ENCODE results near the gene SEC24D. TPM values are rescaled to one million over a fixed set of nuclear protein-coding genes. Genes with fewer than 3 reads are reported as not detected.

The SEC24D gene, protein sequence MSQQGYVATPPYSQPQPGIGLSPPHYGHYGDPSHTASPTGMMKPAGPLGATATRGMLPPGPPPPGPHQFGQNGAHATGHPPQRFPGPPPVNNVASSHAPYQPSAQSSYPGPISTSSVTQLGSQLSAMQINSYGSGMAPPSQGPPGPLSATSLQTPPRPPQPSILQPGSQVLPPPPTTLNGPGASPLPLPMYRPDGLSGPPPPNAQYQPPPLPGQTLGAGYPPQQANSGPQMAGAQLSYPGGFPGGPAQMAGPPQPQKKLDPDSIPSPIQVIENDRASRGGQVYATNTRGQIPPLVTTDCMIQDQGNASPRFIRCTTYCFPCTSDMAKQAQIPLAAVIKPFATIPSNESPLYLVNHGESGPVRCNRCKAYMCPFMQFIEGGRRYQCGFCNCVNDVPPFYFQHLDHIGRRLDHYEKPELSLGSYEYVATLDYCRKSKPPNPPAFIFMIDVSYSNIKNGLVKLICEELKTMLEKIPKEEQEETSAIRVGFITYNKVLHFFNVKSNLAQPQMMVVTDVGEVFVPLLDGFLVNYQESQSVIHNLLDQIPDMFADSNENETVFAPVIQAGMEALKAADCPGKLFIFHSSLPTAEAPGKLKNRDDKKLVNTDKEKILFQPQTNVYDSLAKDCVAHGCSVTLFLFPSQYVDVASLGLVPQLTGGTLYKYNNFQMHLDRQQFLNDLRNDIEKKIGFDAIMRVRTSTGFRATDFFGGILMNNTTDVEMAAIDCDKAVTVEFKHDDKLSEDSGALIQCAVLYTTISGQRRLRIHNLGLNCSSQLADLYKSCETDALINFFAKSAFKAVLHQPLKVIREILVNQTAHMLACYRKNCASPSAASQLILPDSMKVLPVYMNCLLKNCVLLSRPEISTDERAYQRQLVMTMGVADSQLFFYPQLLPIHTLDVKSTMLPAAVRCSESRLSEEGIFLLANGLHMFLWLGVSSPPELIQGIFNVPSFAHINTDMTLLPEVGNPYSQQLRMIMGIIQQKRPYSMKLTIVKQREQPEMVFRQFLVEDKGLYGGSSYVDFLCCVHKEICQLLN
- total RNA-seq (ENCODE audit: low replicate concordance), result 36.9 and 80.1 TPM in 2 replicates

DNA sequence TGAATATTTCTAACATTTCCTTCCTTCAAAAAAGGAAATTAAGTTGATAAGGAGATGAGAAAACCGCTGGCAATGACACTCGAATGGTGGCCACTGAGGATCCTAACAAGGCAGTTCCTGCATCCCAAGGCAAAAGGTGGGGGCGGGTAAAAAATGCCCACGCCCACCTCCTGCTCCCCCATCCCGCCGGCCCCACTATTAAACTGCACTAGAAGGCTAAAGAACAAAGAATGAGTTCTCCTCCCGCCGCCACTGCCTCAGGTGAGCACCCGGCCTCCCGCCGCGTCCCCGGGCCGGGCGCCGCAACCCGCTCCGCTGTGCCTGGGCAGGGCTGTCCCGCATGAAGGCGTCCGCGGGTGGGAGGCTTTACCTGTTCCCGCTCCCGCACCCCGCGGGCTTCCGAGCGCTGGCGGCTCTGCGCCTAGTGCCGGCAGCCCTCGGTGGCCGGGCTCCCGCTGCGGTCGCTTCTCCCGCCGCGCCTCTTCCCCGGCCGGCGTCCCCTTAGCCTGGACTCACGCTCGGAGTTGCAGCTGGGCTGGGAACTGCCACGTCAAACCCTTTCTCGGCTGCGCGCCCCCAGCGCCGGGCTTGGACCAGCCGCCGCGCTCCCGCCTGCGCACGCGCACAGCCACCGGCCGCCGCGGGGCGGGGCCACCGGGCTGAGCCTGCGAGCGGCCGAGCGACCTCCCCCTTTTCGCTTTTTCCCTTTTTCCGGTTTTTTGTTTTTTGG, at the start of gene SEC24D:
Gene SEC24D (minus strand): TSS at position 556 of the 730 bp plus-strand sequence. CDS start 2,430 bp downstream, outside the sequence.

GRCh38 chr4:118684873-118685811, 150.8 kb downstream of the SEC24D start, which contains the start of gene METTL14:
TSS of gene METTL14 (plus strand) at chr4:118685392. CDS start at chr4:118685535, 143 bp downstream.

Other genes with a start within 250 kb of the SEC24D start
- 17.8 and 25.0 TPM in 2 replicates for gene METTL14, start 150.7 kb downstream of the SEC24D start, total RNA-seq (ENCODE audit: low replicate concordance)
- 2.7 and 16.4 TPM in 2 replicates for gene SYNPO2, start 52.7 kb upstream of the SEC24D start, total RNA-seq (ENCODE audit: low replicate concordance)

All from smooth muscle cell of the coronary artery (primary cell).